ENCODE results near the gene RANBP10. TPM values are rescaled to one million over a fixed set of nuclear protein-coding genes. Genes with fewer than 3 reads are reported as not detected.

Gene RANBP10
- total and polyA plus RNA-seq, 2 of the 8 experiments (the other 6 are each of a cell fraction or from before 2014, with no cell fraction given): 14.2 to 16.8 TPM

DNA sequence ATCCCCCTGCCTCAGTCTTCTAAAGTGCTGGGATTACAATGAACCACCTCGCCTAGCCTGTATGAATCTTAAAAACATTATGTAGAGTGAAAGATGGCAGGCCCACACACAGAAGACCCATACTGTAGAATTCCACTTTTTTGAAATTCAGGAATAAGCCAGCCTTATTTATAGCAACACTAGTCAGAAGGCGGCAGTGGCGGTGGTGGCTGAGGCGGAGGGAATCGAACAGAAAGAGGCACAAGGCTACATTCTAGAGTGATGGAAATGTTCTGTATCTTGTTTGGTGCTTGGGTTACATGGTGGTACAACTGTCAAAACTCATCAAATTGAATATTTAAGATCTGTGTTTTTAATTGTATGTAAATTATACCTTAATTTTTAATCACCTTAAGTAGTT is 98.6 kb downstream of the RANBP10 start (continued):
- TF ChIP-seq, protein P1, sequence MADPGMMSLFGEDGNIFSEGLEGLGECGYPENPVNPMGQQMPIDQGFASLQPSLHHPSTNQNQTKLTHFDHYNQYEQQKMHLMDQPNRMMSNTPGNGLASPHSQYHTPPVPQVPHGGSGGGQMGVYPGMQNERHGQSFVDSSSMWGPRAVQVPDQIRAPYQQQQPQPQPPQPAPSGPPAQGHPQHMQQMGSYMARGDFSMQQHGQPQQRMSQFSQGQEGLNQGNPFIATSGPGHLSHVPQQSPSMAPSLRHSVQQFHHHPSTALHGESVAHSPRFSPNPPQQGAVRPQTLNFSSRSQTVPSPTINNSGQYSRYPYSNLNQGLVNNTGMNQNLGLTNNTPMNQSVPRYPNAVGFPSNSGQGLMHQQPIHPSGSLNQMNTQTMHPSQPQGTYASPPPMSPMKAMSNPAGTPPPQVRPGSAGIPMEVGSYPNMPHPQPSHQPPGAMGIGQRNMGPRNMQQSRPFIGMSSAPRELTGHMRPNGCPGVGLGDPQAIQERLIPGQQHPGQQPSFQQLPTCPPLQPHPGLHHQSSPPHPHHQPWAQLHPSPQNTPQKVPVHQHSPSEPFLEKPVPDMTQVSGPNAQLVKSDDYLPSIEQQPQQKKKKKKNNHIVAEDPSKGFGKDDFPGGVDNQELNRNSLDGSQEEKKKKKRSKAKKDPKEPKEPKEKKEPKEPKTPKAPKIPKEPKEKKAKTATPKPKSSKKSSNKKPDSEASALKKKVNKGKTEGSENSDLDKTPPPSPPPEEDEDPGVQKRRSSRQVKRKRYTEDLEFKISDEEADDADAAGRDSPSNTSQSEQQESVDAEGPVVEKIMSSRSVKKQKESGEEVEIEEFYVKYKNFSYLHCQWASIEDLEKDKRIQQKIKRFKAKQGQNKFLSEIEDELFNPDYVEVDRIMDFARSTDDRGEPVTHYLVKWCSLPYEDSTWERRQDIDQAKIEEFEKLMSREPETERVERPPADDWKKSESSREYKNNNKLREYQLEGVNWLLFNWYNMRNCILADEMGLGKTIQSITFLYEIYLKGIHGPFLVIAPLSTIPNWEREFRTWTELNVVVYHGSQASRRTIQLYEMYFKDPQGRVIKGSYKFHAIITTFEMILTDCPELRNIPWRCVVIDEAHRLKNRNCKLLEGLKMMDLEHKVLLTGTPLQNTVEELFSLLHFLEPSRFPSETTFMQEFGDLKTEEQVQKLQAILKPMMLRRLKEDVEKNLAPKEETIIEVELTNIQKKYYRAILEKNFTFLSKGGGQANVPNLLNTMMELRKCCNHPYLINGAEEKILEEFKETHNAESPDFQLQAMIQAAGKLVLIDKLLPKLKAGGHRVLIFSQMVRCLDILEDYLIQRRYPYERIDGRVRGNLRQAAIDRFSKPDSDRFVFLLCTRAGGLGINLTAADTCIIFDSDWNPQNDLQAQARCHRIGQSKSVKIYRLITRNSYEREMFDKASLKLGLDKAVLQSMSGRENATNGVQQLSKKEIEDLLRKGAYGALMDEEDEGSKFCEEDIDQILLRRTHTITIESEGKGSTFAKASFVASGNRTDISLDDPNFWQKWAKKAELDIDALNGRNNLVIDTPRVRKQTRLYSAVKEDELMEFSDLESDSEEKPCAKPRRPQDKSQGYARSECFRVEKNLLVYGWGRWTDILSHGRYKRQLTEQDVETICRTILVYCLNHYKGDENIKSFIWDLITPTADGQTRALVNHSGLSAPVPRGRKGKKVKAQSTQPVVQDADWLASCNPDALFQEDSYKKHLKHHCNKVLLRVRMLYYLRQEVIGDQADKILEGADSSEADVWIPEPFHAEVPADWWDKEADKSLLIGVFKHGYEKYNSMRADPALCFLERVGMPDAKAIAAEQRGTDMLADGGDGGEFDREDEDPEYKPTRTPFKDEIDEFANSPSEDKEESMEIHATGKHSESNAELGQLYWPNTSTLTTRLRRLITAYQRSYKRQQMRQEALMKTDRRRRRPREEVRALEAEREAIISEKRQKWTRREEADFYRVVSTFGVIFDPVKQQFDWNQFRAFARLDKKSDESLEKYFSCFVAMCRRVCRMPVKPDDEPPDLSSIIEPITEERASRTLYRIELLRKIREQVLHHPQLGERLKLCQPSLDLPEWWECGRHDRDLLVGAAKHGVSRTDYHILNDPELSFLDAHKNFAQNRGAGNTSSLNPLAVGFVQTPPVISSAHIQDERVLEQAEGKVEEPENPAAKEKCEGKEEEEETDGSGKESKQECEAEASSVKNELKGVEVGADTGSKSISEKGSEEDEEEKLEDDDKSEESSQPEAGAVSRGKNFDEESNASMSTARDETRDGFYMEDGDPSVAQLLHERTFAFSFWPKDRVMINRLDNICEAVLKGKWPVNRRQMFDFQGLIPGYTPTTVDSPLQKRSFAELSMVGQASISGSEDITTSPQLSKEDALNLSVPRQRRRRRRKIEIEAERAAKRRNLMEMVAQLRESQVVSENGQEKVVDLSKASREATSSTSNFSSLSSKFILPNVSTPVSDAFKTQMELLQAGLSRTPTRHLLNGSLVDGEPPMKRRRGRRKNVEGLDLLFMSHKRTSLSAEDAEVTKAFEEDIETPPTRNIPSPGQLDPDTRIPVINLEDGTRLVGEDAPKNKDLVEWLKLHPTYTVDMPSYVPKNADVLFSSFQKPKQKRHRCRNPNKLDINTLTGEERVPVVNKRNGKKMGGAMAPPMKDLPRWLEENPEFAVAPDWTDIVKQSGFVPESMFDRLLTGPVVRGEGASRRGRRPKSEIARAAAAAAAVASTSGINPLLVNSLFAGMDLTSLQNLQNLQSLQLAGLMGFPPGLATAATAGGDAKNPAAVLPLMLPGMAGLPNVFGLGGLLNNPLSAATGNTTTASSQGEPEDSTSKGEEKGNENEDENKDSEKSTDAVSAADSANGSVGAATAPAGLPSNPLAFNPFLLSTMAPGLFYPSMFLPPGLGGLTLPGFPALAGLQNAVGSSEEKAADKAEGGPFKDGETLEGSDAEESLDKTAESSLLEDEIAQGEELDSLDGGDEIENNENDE (IDR thresholded peaks at IDR 0.05; ENCODE audit: insufficient replicate concordance, low read length): no peak
- TF ChIP-seq TAF7 (optimal IDR thresholded peaks at IDR 0.05; ENCODE audit: borderline replicate concordance, low read depth, low read length): no peak
- no peak for TF ChIP-seq HDAC2 (IDR thresholded peaks at IDR 0.05; ENCODE audit: borderline replicate concordance in 1 of 2, low read depth in 2 of 2, low read length in 2 of 2)
- no peak for TF ChIP-seq TCF12 (IDR thresholded peaks at IDR 0.05; ENCODE audit: low read depth, low read length)
- TF ChIP-seq ZNF274 (IDR thresholded peaks at IDR 0.05; ENCODE audit: borderline replicate concordance, extremely low read depth, low read length): no peak
- no peak for TF ChIP-seq KDM4A (IDR thresholded peaks at IDR 0.05; ENCODE audit: low read depth, low read length, severe bottlenecking)
- TF ChIP-seq, protein P2, sequence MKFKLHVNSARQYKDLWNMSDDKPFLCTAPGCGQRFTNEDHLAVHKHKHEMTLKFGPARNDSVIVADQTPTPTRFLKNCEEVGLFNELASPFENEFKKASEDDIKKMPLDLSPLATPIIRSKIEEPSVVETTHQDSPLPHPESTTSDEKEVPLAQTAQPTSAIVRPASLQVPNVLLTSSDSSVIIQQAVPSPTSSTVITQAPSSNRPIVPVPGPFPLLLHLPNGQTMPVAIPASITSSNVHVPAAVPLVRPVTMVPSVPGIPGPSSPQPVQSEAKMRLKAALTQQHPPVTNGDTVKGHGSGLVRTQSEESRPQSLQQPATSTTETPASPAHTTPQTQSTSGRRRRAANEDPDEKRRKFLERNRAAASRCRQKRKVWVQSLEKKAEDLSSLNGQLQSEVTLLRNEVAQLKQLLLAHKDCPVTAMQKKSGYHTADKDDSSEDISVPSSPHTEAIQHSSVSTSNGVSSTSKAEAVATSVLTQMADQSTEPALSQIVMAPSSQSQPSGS (IDR thresholded peaks at IDR 0.05; ENCODE audit: low read length): no peak
- no peak for TF ChIP-seq CBX8 (IDR thresholded peaks at IDR 0.05; ENCODE audit: borderline replicate concordance, low read depth, low read length)
- no peak for TF ChIP-seq BRCA1 (IDR thresholded peaks at IDR 0.05; ENCODE audit: low read depth, low read length)
